K562 (cell line): ENCODE results near the gene EIF2S3. TPM values are rescaled to one million over a fixed set of nuclear protein-coding genes. Genes with fewer than 3 reads are reported as not detected.
A peak's percentile ranks its signal among the peaks of the same experiment; 100 is the strongest.

Experiments used
- BMI1 ChIP-seq: fragments of 150-350 bp; IDR thresholded peaks from 2 replicates; pipeline ENCODE4 v1.6.1; 2014; ENCODE audit warnings: low read length
- ELF2 ChIP-seq: fragments of 250-450 bp; sonication (Bioruptor Pico); IDR thresholded peaks from 2 replicates; pipeline ENCODE4 v1.5.0; 2021; ENCODE audit warnings: mild to moderate bottlenecking
- ESRRA ChIP-seq: fragments of 450-650 bp; IDR thresholded peaks from 2 replicates; pipeline ENCODE4 v1.6.1; 2014; ENCODE audit warnings: low read depth, mild to moderate bottlenecking, moderate library complexity, borderline replicate concordance
- NFE2 ChIP-seq: IDR thresholded peaks from 2 replicates; pipeline ENCODE4 v1.6.1; 2014; ENCODE audit warnings: antibody characterized with exemption, low read depth
- RHOXF2B ChIP-seq: fragments of 250-450 bp; sonication (Bioruptor Pico); conservative IDR thresholded peaks from 2 replicates; pipeline ENCODE4 v1.5.1; 2021
- SIN3B ChIP-seq: fragments of 450-650 bp; IDR thresholded peaks from 2 replicates; pipeline ENCODE4 v1.6.1; 2017; ENCODE audit warnings: low read depth, mild to moderate bottlenecking, moderate library complexity
- SMAD1 ChIP-seq: fragments of 150-350 bp; IDR thresholded peaks from 2 replicates; pipeline ENCODE4 v1.6.1; 2014; ENCODE audit warnings: low read length, low read depth; ENCODE audit not compliant: partially characterized antibody
- SRF ChIP-seq, 2 experiments: fragments of 250-450, 450-650 bp in 1 of 2; sonication (Bioruptor Pico) in 1 of 2; sonication (generic) in 1 of 2; formaldehyde crosslinking; IDR thresholded peaks; 2 replicates each; pipeline versions ENCODE4 v1.5.0 to v1.5.1; 2020 to 2022; ENCODE audit warnings: mild to moderate bottlenecking in 1 of 2, missing genetic modification reagents in 1 of 2
- WHSC1 ChIP-seq: IDR thresholded peaks from one replicate; pipeline ENCODE4 v1.6.1; 2012; ENCODE audit warnings: low read length, control low read depth, inconsistent platforms
- ZEB2 ChIP-seq: fragments of 450-650 bp; IDR thresholded peaks from 2 replicates; pipeline ENCODE4 v1.6.1; 2016
- ZNF217 ChIP-seq: sonication (generic); formaldehyde crosslinking; IDR thresholded peaks from 2 replicates; pipeline ENCODE4 v1.8.0; 2022; ENCODE audit warnings: mild to moderate bottlenecking, missing genetic modification reagents
- ZNF354B ChIP-seq: fragments of 250-450 bp; sonication (Bioruptor Pico); IDR thresholded peaks from 2 replicates; pipeline ENCODE4 v1.4.0; 2020
- polyA plus RNA-seq, 8 experiments: library from polyadenylated mRNA; depleted of rRNA in 4 of 8; stranded (reverse) in 5 of 8; unstranded in 3 of 8; fragments of >200 nt; fragmentation: Nextera tagmentation in 2 of 8; fragmentation: Illumina TruSeq in 1 of 8; extraction: Ambion mirVana in 2 of 8; extraction: Trizol in 1 of 8; gene quantifications; 2 replicates each; pipeline versions ENCODE4 v1.2.1 to v1.2.3, GENCODE V29; 2011 to 2014; ENCODE audit warnings: inconsistent platforms in 1 of 8, missing spikeins in 1 of 8
- total RNA-seq, 7 experiments: library from RNA; depleted of rRNA in 6 of 7; stranded (reverse); fragments of >200 nt in 6 of 7; fragmentation: Illumina TruSeq in 2 of 7; extraction: Trizol in 2 of 7; gene quantifications; 2 replicates each; pipeline versions ENCODE4 v1.2.1 to v1.2.3, GENCODE V29; 2011 to 2021; ENCODE audit warnings: low replicate concordance in 1 of 7
- TF ChIP-seq, protein P1 (sequence below): fragments of 250-450 bp; sonication (Bioruptor Pico); IDR thresholded peaks from 2 replicates; pipeline ENCODE4 v1.4.0; 2020; ENCODE audit warnings: mild to moderate bottlenecking, moderate library complexity
- TF ChIP-seq, protein P2 (sequence below): IDR thresholded peaks from 2 replicates; pipeline ENCODE4 v1.6.1; 2011; ENCODE audit not compliant: insufficient read length; ENCODE audit errors: extremely low read depth
- TF ChIP-seq, protein P3 (sequence below), 2 experiments: fragments of 450-650 bp; conservative IDR thresholded peaks; 2 replicates each; pipeline ENCODE4 v1.6.1; 2017; ENCODE audit warnings: mild to moderate bottlenecking in 2 of 2, moderate library complexity in 2 of 2
- TF ChIP-seq, protein P4 (sequence below): fragments of 450-650 bp; formaldehyde crosslinking; IDR thresholded peaks from 2 replicates; pipeline ENCODE4 v1.4.0; 2022; ENCODE audit warnings: missing genetic modification characterization
- TF ChIP-seq, protein P5 (sequence below): fragments of 250-450 bp; sonication (Bioruptor Pico); IDR thresholded peaks from 2 replicates; pipeline ENCODE4 v1.5.0; 2021
- TF ChIP-seq, protein P6 (sequence below), 2 experiments: fragments of 200-800 bp in 1 of 2; sonication (Bioruptor generic) in 1 of 2; sonication (generic) in 1 of 2; formaldehyde crosslinking in 1 of 2; IDR thresholded peaks in 1 of 2; conservative IDR thresholded peaks in 1 of 2; 2 replicates each; pipeline versions ENCODE4 v1.5.0 to v1.6.1; 2016 to 2020; ENCODE audit warnings: missing compliant biosample characterization in 1 of 2, missing genetic modification characterization in 1 of 2, missing genetic modification reagents in 1 of 2

Gene EIF2S3
- total and polyA plus RNA-seq, 9 of the 15 experiments (the other 6 are each of a cell fraction or from before 2014, with no cell fraction given): 148 to 439 (median 275) TPM

DNA sequence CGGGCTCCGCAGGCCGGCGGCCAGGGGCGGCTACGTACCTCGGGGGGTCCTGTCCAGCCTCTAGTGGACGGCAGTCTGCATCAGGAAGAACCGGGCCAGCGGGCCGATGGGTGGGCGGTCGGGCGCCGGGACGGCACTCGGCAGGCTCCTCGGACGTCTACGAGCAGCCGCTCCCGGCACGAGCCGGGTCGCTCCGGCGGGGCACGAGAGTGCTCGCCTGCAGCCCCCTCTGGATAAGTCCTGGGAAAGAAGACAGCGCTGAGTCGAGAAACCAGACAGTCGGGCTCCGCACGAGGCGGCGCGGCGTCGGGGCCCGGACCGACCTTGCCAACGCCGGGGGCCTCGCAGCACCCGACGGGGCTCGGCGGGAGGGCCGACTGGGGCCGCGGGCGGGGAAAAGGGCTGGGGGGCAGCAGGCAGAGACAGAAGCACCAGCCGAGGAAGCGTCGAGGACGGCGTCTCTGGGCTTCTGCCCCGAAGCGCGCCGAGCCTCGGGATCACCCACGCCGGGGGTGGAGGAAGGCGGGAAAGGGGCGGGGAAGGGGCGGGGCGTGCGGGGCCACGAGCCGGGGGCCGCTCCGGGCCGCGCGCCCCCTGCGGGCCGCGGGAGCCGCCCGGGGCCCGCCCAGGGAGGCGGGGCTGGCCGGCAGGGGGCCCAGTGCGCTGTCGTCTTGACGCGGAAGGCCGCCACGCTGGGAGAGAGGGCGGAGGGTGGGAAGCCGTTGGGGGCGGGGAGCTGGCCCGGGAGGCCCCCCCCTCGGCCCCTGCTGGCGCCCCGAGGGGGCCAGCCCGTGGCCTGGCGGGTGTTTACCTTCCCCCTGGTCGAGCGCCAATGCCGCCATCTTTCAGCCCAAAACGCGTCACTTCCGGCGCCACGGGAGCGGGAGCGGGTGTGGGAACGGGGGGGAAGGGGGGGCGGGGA lies 29.7 kb upstream of the EIF2S3 start (continued):
- TF ChIP-seq, protein P1, sequence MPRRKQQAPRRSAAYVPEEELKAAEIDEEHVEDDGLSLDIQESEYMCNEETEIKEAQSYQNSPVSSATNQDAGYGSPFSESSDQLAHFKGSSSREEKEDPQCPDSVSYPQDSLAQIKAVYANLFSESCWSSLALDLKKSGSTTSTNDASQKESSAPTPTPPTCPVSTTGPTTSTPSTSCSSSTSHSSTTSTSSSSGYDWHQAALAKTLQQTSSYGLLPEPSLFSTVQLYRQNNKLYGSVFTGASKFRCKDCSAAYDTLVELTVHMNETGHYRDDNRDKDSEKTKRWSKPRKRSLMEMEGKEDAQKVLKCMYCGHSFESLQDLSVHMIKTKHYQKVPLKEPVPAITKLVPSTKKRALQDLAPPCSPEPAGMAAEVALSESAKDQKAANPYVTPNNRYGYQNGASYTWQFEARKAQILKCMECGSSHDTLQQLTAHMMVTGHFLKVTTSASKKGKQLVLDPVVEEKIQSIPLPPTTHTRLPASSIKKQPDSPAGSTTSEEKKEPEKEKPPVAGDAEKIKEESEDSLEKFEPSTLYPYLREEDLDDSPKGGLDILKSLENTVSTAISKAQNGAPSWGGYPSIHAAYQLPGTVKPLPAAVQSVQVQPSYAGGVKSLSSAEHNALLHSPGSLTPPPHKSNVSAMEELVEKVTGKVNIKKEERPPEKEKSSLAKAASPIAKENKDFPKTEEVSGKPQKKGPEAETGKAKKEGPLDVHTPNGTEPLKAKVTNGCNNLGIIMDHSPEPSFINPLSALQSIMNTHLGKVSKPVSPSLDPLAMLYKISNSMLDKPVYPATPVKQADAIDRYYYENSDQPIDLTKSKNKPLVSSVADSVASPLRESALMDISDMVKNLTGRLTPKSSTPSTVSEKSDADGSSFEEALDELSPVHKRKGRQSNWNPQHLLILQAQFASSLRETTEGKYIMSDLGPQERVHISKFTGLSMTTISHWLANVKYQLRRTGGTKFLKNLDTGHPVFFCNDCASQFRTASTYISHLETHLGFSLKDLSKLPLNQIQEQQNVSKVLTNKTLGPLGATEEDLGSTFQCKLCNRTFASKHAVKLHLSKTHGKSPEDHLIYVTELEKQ (CRISPR knock-in tag): no peak
- TF ChIP-seq, protein P2, sequence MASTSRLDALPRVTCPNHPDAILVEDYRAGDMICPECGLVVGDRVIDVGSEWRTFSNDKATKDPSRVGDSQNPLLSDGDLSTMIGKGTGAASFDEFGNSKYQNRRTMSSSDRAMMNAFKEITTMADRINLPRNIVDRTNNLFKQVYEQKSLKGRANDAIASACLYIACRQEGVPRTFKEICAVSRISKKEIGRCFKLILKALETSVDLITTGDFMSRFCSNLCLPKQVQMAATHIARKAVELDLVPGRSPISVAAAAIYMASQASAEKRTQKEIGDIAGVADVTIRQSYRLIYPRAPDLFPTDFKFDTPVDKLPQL: no peak
- TF ChIP-seq ZNF354B (no peak), BMI1 (no peak), ZEB2 (no peak), WHSC1 (no peak), SRF (CRISPR knock-in tag; IDR thresholded peaks at IDR 0.05) (no peak), SMAD1 (no peak), ZNF217 (CRISPR knock-in tag) (no peak), ELF2 (CRISPR knock-in tag) (no peak), NFE2 (no peak), ESRRA (no peak), RHOXF2B (no peak), SIN3B (0 out of 2 replicates have a peak, but pooled peaks have one; percentile 18)
- TF ChIP-seq, protein P3, sequence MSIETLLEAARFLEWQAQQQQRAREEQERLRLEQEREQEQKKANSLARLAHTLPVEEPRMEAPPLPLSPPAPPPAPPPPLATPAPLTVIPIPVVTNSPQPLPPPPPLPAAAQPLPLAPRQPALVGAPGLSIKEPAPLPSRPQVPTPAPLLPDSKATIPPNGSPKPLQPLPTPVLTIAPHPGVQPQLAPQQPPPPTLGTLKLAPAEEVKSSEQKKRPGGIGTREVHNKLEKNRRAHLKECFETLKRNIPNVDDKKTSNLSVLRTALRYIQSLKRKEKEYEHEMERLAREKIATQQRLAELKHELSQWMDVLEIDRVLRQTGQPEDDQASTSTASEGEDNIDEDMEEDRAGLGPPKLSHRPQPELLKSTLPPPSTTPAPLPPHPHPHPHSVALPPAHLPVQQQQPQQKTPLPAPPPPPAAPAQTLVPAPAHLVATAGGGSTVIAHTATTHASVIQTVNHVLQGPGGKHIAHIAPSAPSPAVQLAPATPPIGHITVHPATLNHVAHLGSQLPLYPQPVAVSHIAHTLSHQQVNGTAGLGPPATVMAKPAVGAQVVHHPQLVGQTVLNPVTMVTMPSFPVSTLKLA (conservative IDR thresholded peaks at IDR 0.05): peak; percentile 9 to 49; a peak in 3 of 4 replicates
- TF ChIP-seq, protein P4, sequence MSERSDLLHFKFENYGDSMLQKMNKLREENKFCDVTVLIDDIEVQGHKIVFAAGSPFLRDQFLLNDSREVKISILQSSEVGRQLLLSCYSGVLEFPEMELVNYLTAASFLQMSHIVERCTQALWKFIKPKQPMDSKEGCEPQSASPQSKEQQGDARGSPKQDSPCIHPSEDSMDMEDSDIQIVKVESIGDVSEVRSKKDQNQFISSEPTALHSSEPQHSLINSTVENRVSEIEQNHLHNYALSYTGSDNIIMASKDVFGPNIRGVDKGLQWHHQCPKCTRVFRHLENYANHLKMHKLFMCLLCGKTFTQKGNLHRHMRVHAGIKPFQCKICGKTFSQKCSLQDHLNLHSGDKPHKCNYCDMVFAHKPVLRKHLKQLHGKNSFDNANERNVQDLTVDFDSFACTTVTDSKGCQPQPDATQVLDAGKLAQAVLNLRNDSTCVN (CRISPR knock-in tag): no peak
- TF ChIP-seq, protein P5, sequence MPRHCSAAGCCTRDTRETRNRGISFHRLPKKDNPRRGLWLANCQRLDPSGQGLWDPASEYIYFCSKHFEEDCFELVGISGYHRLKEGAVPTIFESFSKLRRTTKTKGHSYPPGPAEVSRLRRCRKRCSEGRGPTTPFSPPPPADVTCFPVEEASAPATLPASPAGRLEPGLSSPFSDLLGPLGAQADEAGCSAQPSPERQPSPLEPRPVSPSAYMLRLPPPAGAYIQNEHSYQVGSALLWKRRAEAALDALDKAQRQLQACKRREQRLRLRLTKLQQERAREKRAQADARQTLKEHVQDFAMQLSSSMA: no peak
- TF ChIP-seq, protein P6, sequence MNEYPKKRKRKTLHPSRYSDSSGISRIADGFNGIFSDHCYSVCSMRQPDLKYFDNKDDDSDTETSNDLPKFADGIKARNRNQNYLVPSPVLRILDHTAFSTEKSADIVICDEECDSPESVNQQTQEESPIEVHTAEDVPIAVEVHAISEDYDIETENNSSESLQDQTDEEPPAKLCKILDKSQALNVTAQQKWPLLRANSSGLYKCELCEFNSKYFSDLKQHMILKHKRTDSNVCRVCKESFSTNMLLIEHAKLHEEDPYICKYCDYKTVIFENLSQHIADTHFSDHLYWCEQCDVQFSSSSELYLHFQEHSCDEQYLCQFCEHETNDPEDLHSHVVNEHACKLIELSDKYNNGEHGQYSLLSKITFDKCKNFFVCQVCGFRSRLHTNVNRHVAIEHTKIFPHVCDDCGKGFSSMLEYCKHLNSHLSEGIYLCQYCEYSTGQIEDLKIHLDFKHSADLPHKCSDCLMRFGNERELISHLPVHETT (CRISPR knock-in tag; conservative IDR thresholded peaks at IDR 0.05 in 1 of 2, IDR thresholded peaks at IDR 0.05 in 1 of 2): peak in 1 of 2 experiments; percentile 97; a peak in 2 of 4 replicates
